Activated CD4-positive, alpha-beta T cell treated with anti-CD3 and anti-CD28 coated beads for 1 hour (primary cell): ENCODE measurements around the gene PARVB.

Source experiments
- DNase-seq: peaks from one replicate; pipeline ENCODE4 v3.0.0-alpha.2; 2020

Gene PARVB

DNA sequence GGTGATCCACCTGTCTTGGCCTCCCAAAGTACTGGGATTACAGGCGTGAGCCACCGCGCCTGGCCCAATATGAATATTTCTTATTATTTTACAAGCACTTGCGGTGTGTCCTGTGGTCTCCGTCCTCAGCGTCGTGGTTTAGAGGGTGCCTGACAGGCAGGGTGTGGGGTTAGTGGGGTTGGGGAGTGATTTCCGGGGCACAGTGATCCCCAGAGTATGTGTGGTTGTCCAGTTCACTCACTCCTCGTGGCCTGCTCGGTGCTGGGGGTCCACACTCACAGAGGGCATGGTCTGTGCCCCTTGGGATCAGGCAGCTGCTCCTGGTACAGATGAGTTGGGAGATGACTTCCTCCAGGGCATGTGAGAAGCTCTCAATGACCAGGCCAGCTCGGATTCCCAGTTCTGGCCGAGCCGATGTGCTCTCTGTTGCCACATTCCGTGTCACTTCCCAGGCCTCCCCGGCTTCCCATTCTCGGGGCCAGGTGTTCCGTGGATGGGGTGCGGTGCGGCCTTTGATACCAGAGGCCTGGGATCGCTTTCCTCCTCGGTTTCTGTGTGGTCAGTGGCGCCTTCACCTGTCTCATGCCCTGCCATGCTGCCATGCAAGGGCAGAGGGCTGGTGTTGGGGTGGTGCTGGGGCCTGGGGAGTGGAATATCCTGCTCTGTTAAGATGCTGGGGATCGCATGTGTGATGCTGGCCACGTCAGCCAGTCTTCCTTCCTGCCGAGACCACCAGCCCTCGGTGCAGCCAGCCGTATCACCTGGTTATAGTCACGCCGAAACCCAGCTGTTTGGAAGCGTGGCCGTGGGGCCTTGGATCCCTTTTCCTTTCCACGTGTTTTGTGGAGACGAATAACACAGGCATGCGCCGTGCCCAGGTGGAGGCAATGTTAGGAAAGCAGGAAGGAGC, 39.6 kb downstream of the PARVB start:
- no peak for DNase-seq

- no peak for DNase-seq
Observed at GRCh38 chr22:44067033-44067432, 42.9 kb downstream of the PARVB start.

DNA sequence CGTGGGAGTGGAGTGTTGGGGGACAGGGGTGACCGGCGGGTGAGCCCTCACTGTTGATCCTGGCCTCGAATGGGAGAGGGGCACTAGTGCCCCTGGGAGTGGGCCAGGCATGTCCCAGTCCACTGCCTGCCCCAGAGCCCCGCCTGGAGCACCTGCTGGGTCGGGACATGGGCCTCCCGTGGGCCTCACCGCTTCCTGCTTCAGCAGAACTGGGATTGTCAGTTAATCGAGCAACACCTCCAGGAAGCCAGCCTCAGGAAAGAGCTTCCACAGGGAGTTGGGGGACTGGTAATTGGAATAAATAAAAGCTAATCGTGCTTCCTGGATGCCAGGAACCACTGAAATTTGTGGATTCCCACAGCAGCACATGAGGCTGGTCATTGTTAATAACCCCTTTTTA, 43.8 kb downstream of the PARVB start:
- no peak for DNase-seq

DNA sequence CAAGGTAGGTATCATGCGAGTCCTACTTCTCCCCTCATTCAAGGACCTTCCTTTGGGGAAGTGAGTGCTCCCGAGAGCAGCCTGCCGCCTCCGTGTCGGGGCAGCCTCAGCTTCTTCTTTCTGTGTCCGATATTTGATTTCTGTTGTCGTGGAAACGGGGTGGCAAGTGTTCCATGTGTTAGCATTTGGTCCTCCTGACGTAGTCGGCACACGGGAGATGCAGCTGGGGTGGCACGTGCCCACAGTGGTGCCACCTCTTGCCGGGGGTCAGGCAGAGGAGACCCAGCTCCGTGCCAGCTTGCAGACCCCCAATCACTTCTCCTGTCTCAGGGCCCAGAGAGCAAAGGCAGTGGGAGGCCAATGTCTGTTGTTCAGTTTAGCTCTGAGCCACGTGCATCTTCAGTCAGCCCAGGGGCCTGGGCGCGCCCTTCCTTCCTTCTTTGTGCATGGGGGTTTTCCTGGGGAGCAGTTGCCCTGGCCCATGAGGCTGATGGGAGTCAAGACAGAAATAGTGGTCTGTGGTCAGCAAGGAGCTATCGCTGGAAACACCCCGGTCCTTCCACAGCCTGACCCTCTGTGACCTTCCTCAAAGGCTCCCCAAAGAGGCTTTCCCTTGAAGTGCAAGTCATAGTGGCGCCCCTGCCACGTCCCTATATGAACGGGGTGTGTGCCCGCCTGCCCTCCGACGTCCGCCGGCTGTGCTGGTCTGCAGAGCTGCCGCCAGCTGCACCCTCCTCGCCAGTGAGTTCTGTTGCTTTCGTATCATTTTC, 44.5 kb downstream of the PARVB start:
- no peak for DNase-seq

DNA sequence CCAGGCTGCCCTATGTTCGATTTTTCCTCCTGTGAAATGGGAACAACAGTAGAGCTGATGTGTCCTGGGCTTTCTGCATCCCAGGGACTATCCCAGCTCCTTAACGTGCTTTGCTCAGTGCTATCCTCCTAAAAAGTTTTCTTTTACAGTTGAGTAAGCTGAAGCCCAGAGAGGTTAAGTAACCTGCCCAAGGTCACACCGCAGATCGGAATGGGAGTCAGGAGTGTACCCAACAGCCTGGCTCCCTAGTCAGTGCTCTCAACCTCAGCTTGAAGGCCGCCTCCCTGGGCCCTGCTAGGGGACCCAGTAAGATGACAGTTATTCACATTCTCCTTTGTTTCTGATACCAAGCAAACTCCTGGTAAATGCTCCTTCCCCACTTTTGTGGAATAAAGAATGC, 45.9 kb downstream of the PARVB start:
- no peak for DNase-seq

DNA sequence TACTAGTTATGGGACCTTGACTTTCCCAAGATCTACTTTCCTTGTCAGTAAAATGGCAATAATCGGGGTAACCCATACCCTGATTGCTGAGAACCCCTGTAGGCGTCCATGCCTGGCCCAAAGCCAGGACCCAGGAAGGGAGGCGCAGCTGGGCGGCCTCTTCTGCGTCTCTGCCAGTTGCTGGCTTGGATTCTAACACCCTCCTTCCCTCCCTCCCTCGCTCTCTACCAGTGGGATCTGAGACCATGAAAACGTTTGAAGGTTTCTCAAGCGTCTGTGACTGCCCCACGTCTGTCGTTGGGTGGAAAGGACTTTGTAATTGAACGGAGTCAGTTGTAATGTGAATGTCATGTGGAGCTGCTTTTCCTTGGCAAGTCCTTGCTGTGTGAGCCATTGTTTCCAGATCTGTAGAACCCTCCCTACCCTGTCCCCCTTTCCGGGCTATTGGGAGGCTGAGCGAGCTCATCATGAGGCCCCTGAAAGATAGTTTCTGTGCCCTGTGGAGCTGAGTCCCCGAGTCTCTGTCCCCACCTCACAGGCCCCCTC, 47.8 kb downstream of the PARVB start:
- DNase-seq = no peak

- no peak for DNase-seq
Observed at GRCh38 chr22:44074337-44074984, 50.4 kb downstream of the PARVB start.

GRCh38 chr22:44075022-44075421, 50.9 kb downstream of the PARVB start:
- no peak for DNase-seq

GRCh38 chr22:44075670-44076069, 51.6 kb downstream of the PARVB start:
- no peak for DNase-seq

GRCh38 chr22:44076825-44077224, 52.7 kb downstream of the PARVB start:
- no peak for DNase-seq

DNA sequence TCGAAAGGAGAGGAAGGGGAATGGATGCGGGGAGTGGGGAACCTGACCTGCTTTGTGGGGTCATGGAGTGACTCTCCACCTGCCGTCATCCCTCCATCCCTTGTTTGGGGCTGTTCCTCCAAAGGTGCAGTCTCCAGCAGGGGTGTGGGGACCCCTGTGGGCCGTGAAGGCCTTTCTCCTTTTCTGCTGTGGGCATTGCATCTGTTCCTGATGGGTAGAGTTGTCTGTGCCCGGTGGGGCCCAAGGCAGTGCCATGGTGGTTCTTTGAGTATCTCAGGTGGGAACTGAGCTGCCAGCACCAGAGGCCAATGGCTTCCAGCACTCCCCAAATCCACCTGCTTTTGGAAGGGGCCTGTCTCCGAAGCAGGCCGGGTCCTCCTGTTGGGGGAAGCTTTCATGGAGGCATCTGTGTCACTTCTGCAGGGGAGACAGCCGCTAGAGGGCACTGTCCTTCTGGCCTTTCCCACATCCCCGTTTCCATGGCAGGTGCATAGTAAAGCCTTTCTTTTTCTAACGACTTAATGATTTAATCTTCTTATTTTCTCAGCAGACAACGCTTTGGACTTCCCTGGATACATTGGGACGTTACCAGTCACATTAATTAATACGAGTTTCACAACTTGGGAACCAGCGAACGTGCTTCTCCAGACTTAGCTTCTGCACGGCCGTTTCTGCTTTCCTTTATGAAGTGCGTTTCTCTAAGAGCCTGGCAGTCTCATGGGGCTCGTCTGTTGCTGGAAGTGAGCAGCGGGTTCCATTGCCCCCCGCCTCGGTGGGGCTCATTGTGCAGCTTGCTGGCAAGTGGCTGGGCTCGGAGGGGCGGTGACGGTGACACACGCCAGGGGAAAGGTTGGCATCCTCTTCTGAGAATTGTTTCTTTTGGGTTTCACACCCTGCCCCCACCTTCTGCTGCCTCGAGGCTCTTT, 57.1 kb downstream of the PARVB start:
- DNase-seq = peak; percentile 42

DNA sequence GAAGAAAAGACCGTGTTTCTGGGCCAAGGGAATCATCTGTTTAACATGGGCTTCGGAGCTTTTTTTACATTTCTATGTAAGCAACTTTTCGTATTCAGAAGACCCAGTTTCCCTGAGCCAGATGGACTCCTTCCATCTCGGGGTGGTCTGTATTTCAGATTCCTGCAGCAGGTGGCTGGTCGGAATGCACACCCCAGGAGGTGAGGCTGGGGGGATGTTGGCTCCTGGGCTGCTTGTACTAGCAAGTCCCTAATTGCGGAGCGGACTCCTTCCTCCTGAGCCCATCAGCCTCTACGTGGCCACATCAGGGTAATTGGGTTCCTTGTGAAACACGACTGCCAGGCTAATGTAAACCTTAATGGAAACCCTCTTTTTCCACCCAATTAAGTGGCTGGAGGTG, 58.7 kb downstream of the PARVB start:
- DNase-seq = no peak

DNA sequence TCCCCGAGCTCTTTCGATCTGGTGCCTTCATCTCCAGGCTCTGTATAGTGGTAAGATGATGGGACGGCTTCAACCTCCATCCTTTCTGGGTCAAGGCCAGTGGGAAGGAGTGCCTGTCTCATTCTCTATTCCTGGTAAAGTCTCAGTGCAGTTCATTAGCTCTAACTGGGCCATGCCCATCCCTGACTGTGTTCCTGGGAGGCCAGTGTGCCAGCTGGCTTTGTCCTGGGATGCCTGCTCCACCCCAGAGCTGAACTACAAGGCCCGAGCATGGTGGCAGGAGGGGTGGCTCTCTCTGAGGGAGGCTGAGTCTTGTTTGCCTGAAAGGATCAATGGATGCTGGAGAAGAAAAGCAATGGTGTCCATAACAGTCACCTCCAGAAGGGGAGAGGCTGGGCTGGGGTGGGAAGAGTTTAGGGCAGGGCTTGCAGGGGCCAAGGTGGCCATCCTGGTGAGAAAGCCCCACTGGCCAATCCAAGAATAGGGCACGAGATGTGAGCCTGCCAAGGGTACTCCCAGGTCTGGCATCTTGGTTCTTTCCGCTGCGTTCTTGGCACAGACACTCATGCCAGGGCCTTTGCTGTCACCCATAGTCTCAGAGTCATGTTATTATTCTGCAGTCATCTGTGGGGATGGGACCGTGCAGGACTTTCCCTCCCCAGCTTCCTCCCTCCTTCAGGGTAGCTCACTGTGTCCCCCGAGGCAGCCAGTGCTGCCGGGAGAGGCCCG, 60.1 kb downstream of the PARVB start:
- no peak for DNase-seq

DNA sequence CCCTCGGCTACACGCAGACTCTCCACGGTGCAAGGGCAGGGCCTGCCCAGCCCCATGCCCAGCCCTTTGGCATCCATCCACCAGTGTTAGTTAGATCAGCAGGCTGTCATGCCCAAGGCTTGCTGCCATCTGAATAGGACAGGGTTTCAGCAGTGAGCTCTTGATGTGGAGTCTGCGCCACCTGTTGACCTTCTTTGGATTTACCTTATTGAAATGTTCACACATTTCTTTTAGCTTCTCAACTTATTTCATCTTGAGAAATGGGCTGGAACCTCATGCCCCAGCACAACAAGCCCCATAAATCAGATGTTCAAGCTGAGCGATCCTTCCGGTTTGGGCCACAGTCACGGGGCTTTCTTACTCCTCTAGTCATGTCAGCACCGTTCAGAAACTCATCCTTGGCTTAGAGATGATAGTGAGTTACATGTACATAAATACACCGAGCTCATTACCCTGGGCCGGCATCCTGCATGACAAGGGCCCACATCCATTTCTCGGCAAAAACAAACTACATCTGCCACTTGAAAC, 61.7 kb downstream of the PARVB start:
- DNase-seq = no peak

GRCh38 chr22:44086271-44087088, 62.4 kb downstream of the PARVB start:
- DNase-seq = no peak

DNA sequence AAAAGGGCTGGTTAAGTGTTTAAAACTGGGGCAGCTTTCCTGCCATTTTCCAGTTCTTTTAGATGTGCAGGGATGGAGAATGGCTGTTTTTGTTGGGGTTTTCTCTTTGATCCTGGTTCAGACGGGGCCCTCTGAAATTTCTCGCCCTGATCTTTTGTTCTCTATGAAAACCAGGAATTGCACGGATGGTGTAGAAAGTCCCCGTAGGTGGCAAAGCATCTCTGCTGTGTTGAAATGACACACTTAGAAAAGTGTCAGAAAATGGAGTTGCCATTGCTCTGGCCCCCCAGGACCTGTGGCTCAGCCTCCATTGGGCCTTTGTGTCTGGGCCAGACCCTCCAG, 63.0 kb downstream of the PARVB start:
- no peak for DNase-seq

GRCh38 chr22:44088976-44089570, 65.0 kb downstream of the PARVB start:
- no peak for DNase-seq

DNA sequence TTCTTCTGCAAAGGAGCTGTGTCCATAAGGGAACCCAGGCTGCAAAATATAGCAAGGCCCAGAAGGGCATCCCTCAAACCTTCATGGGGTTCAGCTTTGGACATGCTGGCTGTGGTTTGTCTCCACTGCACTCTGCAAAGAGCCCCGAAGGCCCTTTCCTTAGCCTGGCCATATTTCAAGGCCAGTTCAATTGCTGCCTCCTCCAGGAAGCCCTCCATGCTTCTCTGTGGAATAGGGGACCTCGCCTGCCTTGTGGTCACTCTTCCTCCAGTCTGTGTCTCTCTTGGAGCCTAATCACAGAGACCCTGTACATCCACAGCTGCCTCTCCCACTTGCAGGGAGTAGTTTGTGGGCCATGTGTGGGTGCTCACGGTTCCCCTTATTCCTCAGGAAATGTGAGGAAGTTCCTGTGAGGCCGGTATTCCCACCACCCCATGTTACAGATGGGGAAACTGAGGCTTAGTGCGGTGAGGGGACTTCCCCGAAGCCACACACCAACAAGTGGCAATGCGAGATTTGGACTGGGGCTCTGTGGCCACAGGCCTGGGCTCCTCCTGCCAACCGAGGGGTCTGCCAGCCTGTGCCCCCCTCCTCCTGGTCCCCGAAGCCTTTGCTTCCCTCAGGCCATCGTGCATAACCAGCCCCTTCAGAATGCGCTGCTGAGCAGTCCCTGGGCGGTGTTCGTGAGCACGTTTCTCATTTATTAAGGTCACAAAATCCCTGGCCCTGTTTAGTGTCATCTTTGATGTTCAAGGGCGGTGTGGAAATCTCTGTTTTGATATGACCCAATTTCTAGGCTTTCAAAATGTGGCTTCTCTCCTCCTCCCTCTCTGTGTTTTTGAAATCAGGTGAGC, 65.8 kb downstream of the PARVB start:
- no peak for DNase-seq

GRCh38 chr22:44090571-44090905, 66.4 kb downstream of the PARVB start:
- no peak for DNase-seq
